ENCODE results near the gene KRT71. TPM values are rescaled to one million over a fixed set of nuclear protein-coding genes. Genes with fewer than 3 reads are reported as not detected.

The KRT71 gene
- polyA plus RNA-seq, 1 donor from 2014 or later = not detected

- H4K20me1 ChIP-seq (ENCODE audit: insufficient read depth) = no peaks in the 10 kb centered on the region
- H3K9me3 ChIP-seq (ENCODE audit: low read length) = no peaks in the 10 kb centered on the region
- TF ChIP-seq RAD21 (conservative IDR thresholded peaks at IDR 0.05) (no peak), EZH2 (IDR thresholded peaks at IDR 0.05; ENCODE audit: borderline replicate concordance, insufficient read depth, low read length, poor library complexity, severe bottlenecking) (no peak), REST (IDR thresholded peaks at IDR 0.05; ENCODE audit: borderline replicate concordance) (no peak), MXI1 (conservative IDR thresholded peaks at IDR 0.05; ENCODE audit: poor library complexity, severe bottlenecking) (no peak), CTCF (IDR thresholded peaks at IDR 0.05; ENCODE audit: poor library complexity, severe bottlenecking) (no peak), EP300 (conservative IDR thresholded peaks at IDR 0.05; ENCODE audit: poor library complexity, severe bottlenecking) (no peak), SMC3 (conservative IDR thresholded peaks at IDR 0.05; ENCODE audit: poor library complexity) (no peak)
- no peaks in the 10 kb centered on the region for H3K27me3 ChIP-seq (ENCODE audit: insufficient read depth, low read depth, low read length)
- H3K27ac ChIP-seq (ENCODE audit: low read length) = no peak overlapping the region
- H3F3A ChIP-seq (ENCODE audit: insufficient read depth, low read length, poor library complexity, severe bottlenecking) = no peaks in the 10 kb centered on the region
- H3K4me3 ChIP-seq (ENCODE audit: low read length) = no peak overlapping the region
- no peaks in the 10 kb centered on the region for H3K79me2 ChIP-seq (replicated peaks; ENCODE audit: insufficient read depth, low read length)
- H3K36me3 ChIP-seq (ENCODE audit: insufficient read depth, low read length) = no peaks in the 10 kb centered on the region
- H2AFZ ChIP-seq (ENCODE audit: low read depth, low read length) = no peak overlapping the region
- no peaks in the 10 kb centered on the region for H3K9me2 ChIP-seq (ENCODE audit: insufficient read depth, low read length)
- H3K4me2 ChIP-seq (ENCODE audit: low read length) = no peak overlapping the region
- H3K9ac ChIP-seq (ENCODE audit: low read length) = no peak overlapping the region
Measured at GRCh38 chr12:52540531-52540930, 12.4 kb downstream of the KRT71 start.

- Histone ChIP-seq H4K20me1 (ENCODE audit: insufficient read depth) (no peaks in the 10 kb centered on the region), H3K9me3 (ENCODE audit: low read length) (no peaks in the 10 kb centered on the region), H3K4me2 (ENCODE audit: low read length) (no peak overlapping the region), H2AFZ (ENCODE audit: low read depth, low read length) (no peak overlapping the region), H3K27ac (ENCODE audit: low read length) (no peak overlapping the region), H3K79me2 (replicated peaks; ENCODE audit: insufficient read depth, low read length) (no peaks in the 10 kb centered on the region), H3K36me3 (ENCODE audit: insufficient read depth, low read length) (no peaks in the 10 kb centered on the region), H3K9me2 (ENCODE audit: insufficient read depth, low read length) (no peaks in the 10 kb centered on the region), H3K9ac (ENCODE audit: low read length) (no peak overlapping the region), H3F3A (ENCODE audit: insufficient read depth, low read length, poor library complexity, severe bottlenecking) (no peaks in the 10 kb centered on the region), H3K27me3 (ENCODE audit: insufficient read depth, low read depth, low read length) (no peaks in the 10 kb centered on the region), H3K4me3 (ENCODE audit: low read length) (no peak overlapping the region)
- no peak for TF ChIP-seq MXI1 (conservative IDR thresholded peaks at IDR 0.05; ENCODE audit: poor library complexity, severe bottlenecking)
- no peak for TF ChIP-seq EP300 (conservative IDR thresholded peaks at IDR 0.05; ENCODE audit: poor library complexity, severe bottlenecking)
- TF ChIP-seq CTCF (IDR thresholded peaks at IDR 0.05; ENCODE audit: poor library complexity, severe bottlenecking) = no peak
- no peak for TF ChIP-seq POLR2AphosphoS5 (IDR thresholded peaks at IDR 0.05)
- no peak for TF ChIP-seq SMC3 (conservative IDR thresholded peaks at IDR 0.05; ENCODE audit: poor library complexity)
- no peak for TF ChIP-seq REST (IDR thresholded peaks at IDR 0.05; ENCODE audit: borderline replicate concordance)
Measured at GRCh38 chr12:52539821-52540173, 13.1 kb downstream of the KRT71 start.
